K562 (cell line): Measurements from ENCODE around the gene SCARF1. TPM values are rescaled to one million over a fixed set of nuclear protein-coding genes. Genes with fewer than 3 reads are reported as not detected.

ENCODE experiments used
- ATF1 ChIP-seq, 2 experiments: fragments of 450-650 bp in 1 of 2; IDR thresholded peaks; 2 replicates each; pipeline ENCODE4 v1.6.1; 2016; ENCODE audit warnings: missing compliant biosample characterization in 1 of 2, missing genetic modification characterization in 1 of 2
- CEBPG ChIP-seq, 3 experiments: fragments of 200-800 bp in 1 of 3; sonication (Bioruptor generic) in 1 of 3; sonication (generic) in 1 of 3; formaldehyde crosslinking in 1 of 3; IDR thresholded peaks in 2 of 3; conservative IDR thresholded peaks in 1 of 3; 2 replicates each; pipeline versions ENCODE4 v1.6.1 to v1.8.0; 2016 to 2022; ENCODE audit warnings: missing compliant biosample characterization in 2 of 3, missing genetic modification characterization in 2 of 3, mild to moderate bottlenecking in 1 of 3, missing genetic modification reagents in 1 of 3
- CHD2 ChIP-seq: IDR thresholded peaks from 2 replicates; pipeline ENCODE4 v1.6.1; 2011; ENCODE audit warnings: low read depth, low read length
- DMBX1 ChIP-seq: fragments of 250-450 bp; sonication (Bioruptor Pico); IDR thresholded peaks from 2 replicates; pipeline ENCODE4 v1.8.0; 2022; ENCODE audit warnings: inconsistent platforms, mild to moderate bottlenecking, moderate library complexity, borderline replicate concordance
- DPF2 ChIP-seq: fragments of 450-650 bp; IDR thresholded peaks from 2 replicates; pipeline ENCODE4 v1.6.1; 2016
- IFI16 ChIP-seq: fragments of 250-450 bp; sonication (Bioruptor Pico); IDR thresholded peaks from 2 replicates; pipeline ENCODE4 v2.1.2; 2022; ENCODE audit warnings: mild to moderate bottlenecking, inconsistent platforms
- MCM2 ChIP-seq: fragments of 450-650 bp; IDR thresholded peaks from 2 replicates; pipeline ENCODE4 v1.6.1; 2017; ENCODE audit warnings: low read depth, mild to moderate bottlenecking
- MTA3 ChIP-seq: fragments of 450-650 bp; formaldehyde crosslinking; IDR thresholded peaks from 2 replicates; pipeline ENCODE4 v1.6.1; 2017; ENCODE audit warnings: mild to moderate bottlenecking, borderline replicate concordance
- OTX1 ChIP-seq: fragments of 450-650 bp; formaldehyde crosslinking; IDR thresholded peaks from 2 replicates; pipeline ENCODE4 v1.4.0; 2022; ENCODE audit warnings: mild to moderate bottlenecking
- PURB ChIP-seq: sonication (generic); formaldehyde crosslinking; IDR thresholded peaks from 2 replicates; pipeline ENCODE4 v1.9.0; 2021; ENCODE audit warnings: low read depth, mild to moderate bottlenecking, missing genetic modification reagents
- RFX1 ChIP-seq: fragments of 450-650 bp; IDR thresholded peaks from 2 replicates; pipeline ENCODE4 v1.6.1; 2016; ENCODE audit warnings: mild to moderate bottlenecking, moderate library complexity
- SNRNP70 ChIP-seq: fragments of 200-400 bp; formaldehyde crosslinking; optimal IDR thresholded peaks from 2 replicates; pipeline ENCODE3; 2017; ENCODE audit warnings: low read depth, low read length
- SUPT5H ChIP-seq: fragments of 450-650 bp; IDR thresholded peaks from 2 replicates; pipeline ENCODE4 v1.6.1; 2016
- ZC3H8 ChIP-seq: fragments of 450-650 bp; IDR thresholded peaks from 2 replicates; pipeline ENCODE4 v1.6.1; 2017
- ZNF124 ChIP-seq: sonication (generic); formaldehyde crosslinking; IDR thresholded peaks from 2 replicates; pipeline ENCODE4 v1.8.1; 2022; ENCODE audit warnings: missing genetic modification reagents
- ZNF134 ChIP-seq: fragments of 250-450 bp; sonication (Bioruptor Pico); conservative IDR thresholded peaks from 2 replicates; pipeline ENCODE4 v1.4.0; 2020
- ZNF217 ChIP-seq: sonication (generic); formaldehyde crosslinking; IDR thresholded peaks from 2 replicates; pipeline ENCODE4 v1.8.0; 2022; ENCODE audit warnings: mild to moderate bottlenecking, missing genetic modification reagents
- ZNF584 ChIP-seq: fragments of 200-800 bp; sonication (Bioruptor generic); IDR thresholded peaks from 2 replicates; pipeline ENCODE4 v1.6.1; 2016; ENCODE audit warnings: low read depth, mild to moderate bottlenecking, missing genetic modification characterization, missing compliant biosample characterization
- ZNF76 ChIP-seq: fragments of 250-450 bp; sonication (Bioruptor Pico); IDR thresholded peaks from 2 replicates; pipeline ENCODE4 v1.4.0; 2020; ENCODE audit warnings: mild to moderate bottlenecking, moderate library complexity, borderline replicate concordance
- ZNF764 ChIP-seq: fragments of 250-450 bp; sonication (Bioruptor Pico); IDR thresholded peaks from 2 replicates; pipeline ENCODE4 v1.4.0; 2020; ENCODE audit warnings: low read depth, mild to moderate bottlenecking, moderate library complexity
- polyA plus RNA-seq, 8 experiments: library from polyadenylated mRNA; depleted of rRNA in 4 of 8; stranded (reverse) in 5 of 8; unstranded in 3 of 8; fragments of >200 nt; fragmentation: Nextera tagmentation in 2 of 8; fragmentation: Illumina TruSeq in 1 of 8; extraction: Ambion mirVana in 2 of 8; extraction: Trizol in 1 of 8; gene quantifications; 2 replicates each; pipeline versions ENCODE4 v1.2.1 to v1.2.3, GENCODE V29; 2011 to 2014; ENCODE audit warnings: inconsistent platforms in 1 of 8, missing spikeins in 1 of 8
- total RNA-seq, 7 experiments: library from RNA; depleted of rRNA in 6 of 7; stranded (reverse); fragments of >200 nt in 6 of 7; fragmentation: Illumina TruSeq in 2 of 7; extraction: Trizol in 2 of 7; gene quantifications; 2 replicates each; pipeline versions ENCODE4 v1.2.1 to v1.2.3, GENCODE V29; 2011 to 2021; ENCODE audit warnings: low replicate concordance in 1 of 7
- TF ChIP-seq, protein P1 (sequence below): fragments of 250-450 bp; sonication (Bioruptor Pico); IDR thresholded peaks from 2 replicates; pipeline ENCODE4 v1.8.0; 2022; ENCODE audit warnings: moderate library complexity, mild to moderate bottlenecking, inconsistent platforms
- TF ChIP-seq, protein P2 (sequence below): fragments of 450-650 bp; conservative IDR thresholded peaks from 2 replicates; pipeline ENCODE4 v1.6.1; 2016; ENCODE audit warnings: missing genetic modification characterization, low read depth, mild to moderate bottlenecking, control low read depth, missing compliant biosample characterization
- TF ChIP-seq, protein P3 (sequence below): sonication (generic); formaldehyde crosslinking; IDR thresholded peaks from 2 replicates; pipeline ENCODE4 v1.8.1; 2023; ENCODE audit warnings: mild to moderate bottlenecking, missing genetic modification reagents

Gene SCARF1
- total and polyA plus RNA-seq, 9 of the 15 experiments (the other 6 are each of a cell fraction or from before 2014, with no cell fraction given) = 0.04 to 2.1 (median 0.63) TPM

DNA sequence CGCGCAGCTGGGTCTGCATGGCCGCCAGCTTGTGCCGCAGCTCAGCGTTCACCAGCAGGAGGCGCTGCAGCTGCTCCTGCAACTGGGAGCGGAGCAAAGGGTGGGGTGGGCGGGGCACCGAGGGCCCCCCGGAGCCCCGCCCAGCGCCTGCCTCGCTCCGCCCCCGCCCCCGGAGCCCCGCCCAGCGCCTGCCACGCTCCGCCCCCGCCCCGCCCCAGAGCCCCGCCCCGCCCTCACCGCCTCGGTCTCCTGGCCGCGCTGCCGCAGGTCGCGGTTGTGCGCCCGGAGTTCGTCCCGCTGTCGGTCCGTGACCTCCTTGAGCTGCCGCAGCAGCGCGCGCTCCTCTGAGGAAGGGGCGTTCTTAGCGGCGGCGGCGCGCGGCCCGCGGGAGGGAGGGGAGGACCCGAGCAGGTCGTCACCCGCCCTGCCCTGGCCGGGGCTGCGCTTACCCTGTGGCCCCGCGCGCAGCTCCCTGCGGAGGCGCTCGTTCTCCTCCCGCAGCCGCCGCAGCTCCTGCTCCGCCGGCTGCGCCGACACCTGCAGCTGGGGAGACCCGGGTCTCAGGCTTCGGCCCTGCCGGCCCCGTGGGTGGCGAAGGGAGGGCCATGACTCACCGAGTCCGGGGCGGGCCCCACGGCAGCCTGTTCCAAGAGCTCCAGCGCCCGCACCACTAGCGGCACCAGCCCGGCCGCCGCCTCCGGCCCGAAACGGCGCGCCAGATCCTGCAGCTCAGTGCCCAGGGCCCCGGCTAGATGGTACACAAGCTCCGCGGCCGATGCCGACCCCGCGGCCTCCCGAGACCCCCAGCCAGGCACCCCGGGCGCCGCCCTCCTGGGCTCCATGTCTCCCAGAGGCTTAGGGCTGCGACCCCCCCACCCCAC lies 3.7 kb upstream of the SCARF1 start (continued):
- TF ChIP-seq, protein P1, sequence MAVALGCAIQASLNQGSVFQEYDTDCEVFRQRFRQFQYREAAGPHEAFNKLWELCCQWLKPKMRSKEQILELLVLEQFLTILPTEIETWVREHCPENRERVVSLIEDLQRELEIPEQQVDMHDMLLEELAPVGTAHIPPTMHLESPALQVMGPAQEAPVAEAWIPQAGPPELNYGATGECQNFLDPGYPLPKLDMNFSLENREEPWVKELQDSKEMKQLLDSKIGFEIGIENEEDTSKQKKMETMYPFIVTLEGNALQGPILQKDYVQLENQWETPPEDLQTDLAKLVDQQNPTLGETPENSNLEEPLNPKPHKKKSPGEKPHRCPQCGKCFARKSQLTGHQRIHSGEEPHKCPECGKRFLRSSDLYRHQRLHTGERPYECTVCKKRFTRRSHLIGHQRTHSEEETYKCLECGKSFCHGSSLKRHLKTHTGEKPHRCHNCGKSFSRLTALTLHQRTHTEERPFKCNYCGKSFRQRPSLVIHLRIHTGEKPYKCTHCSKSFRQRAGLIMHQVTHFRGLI = peak; percentile 95; the same call in 1 of the 2 replicates
- peak; percentile 14; the same call in 1 of the 2 replicates for TF ChIP-seq ZNF76 (CRISPR knock-in tag)
- no peak for TF ChIP-seq DMBX1
- TF ChIP-seq CEBPG (CRISPR knock-in tag; IDR thresholded peaks at IDR 0.05) = no peak
- no peak for TF ChIP-seq CEBPG (tag; conservative IDR thresholded peaks at IDR 0.05 in 1 of 2, IDR thresholded peaks at IDR 0.05 in 1 of 2)
- TF ChIP-seq ATF1 (CRISPR knock-in tag; IDR thresholded peaks at IDR 0.05) = no peak
- no peak for TF ChIP-seq ATF1 (tag; IDR thresholded peaks at IDR 0.05)
- TF ChIP-seq RFX1 = no peak
- no peak for TF ChIP-seq SNRNP70
- TF ChIP-seq, protein P2, sequence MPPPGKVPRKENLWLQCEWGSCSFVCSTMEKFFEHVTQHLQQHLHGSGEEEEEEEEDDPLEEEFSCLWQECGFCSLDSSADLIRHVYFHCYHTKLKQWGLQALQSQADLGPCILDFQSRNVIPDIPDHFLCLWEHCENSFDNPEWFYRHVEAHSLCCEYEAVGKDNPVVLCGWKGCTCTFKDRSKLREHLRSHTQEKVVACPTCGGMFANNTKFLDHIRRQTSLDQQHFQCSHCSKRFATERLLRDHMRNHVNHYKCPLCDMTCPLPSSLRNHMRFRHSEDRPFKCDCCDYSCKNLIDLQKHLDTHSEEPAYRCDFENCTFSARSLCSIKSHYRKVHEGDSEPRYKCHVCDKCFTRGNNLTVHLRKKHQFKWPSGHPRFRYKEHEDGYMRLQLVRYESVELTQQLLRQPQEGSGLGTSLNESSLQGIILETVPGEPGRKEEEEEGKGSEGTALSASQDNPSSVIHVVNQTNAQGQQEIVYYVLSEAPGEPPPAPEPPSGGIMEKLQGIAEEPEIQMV = no peak
- TF ChIP-seq, protein P3, sequence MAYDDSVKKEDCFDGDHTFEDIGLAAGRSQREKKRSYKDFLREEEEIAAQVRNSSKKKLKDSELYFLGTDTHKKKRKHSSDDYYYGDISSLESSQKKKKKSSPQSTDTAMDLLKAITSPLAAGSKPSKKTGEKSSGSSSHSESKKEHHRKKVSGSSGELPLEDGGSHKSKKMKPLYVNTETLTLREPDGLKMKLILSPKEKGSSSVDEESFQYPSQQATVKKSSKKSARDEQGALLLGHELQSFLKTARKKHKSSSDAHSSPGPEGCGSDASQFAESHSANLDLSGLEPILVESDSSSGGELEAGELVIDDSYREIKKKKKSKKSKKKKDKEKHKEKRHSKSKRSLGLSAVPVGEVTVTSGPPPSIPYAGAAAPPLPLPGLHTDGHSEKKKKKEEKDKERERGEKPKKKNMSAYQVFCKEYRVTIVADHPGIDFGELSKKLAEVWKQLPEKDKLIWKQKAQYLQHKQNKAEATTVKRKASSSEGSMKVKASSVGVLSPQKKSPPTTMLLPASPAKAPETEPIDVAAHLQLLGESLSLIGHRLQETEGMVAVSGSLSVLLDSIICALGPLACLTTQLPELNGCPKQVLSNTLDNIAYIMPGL (CRISPR knock-in tag) = no peak
- peak; percentile 37; the same call in 1 of the 2 replicates for TF ChIP-seq CHD2
- TF ChIP-seq ZNF217 (CRISPR knock-in tag) = no peak
- no peak for TF ChIP-seq IFI16 (CRISPR knock-in tag)
- no peak for TF ChIP-seq ZNF124 (CRISPR knock-in tag)
- TF ChIP-seq ZNF584 (CRISPR knock-in tag) = no peak
- no peak for TF ChIP-seq ZNF764 (CRISPR knock-in tag)
- no peak for TF ChIP-seq MCM2
- no peak for TF ChIP-seq PURB
- no peak for TF ChIP-seq ZC3H8
- no peak for TF ChIP-seq ZNF134
- TF ChIP-seq DPF2 = no peak
- TF ChIP-seq MTA3 = no peak; the same call in 1 of the 2 replicates
- no peak for TF ChIP-seq OTX1
- TF ChIP-seq SUPT5H = peak; percentile 76
